Activated T-helper 2 cell treated with anti-CD3 and anti-CD28 coated beads, Interferon-gamma antibody, Interleukin-2, Interleukin-4, amounts not matched to agents 10 μg/mL and 5 μg/mL and 100 μg/mL, durations not matched to agents 14 hours and 24 hours and 36 hours (primary cell): ENCODE results near the gene PTRH2. TPM values are rescaled to one million over a fixed set of nuclear protein-coding genes. Genes with fewer than 3 reads are reported as not detected.

Experiments
- DNase-seq: peaks from one replicate; pipeline ENCODE4 v3.0.0; 2021; ENCODE audit warnings: low spot score
- H3K27ac Mint-ChIP-seq: one replicate; pipeline ENCODE4 v1.8.0; 2021; ENCODE audit warnings: mixed read lengths
- H3K27me3 Mint-ChIP-seq: one replicate; pipeline ENCODE4 v1.8.0; 2021; ENCODE audit warnings: low read depth, mixed read lengths
- H3K36me3 Mint-ChIP-seq: one replicate; pipeline ENCODE4 v1.8.0; 2021; ENCODE audit warnings: low read depth, mixed read lengths
- H3K4me1 Mint-ChIP-seq: one replicate; pipeline ENCODE4 v1.8.0; 2021; ENCODE audit warnings: low read depth, mixed read lengths
- H3K4me3 Mint-ChIP-seq: one replicate; pipeline ENCODE4 v1.8.0; 2021; ENCODE audit warnings: low read depth, mild to moderate bottlenecking, moderate library complexity, mixed read lengths
- H3K9me3 Mint-ChIP-seq: one replicate; pipeline ENCODE4 v1.8.0; 2021; ENCODE audit warnings: mixed read lengths
- intact Hi-C: fragments of 100-400 bp; cut with micrococcal nuclease; formaldehyde crosslinking; loops from one replicate; pipeline ENCODE4 v1.15.1; 2023
- total RNA-seq: library from RNA; stranded (reverse); gene quantifications from 2 replicates; pipeline ENCODE4 v1.2.3, GENCODE V29; 2022

PTRH2 gene
- total RNA-seq, 1 donor from 2014 or later: 50.3 TPM

GRCh38 chr17:59711936-59712335, 4.7 kb upstream of the PTRH2 start:
- no peak overlapping the region for H3K27ac Mint-ChIP-seq
- H3K36me3 Mint-ChIP-seq: peaks cover 21% of the 10 kb centered on the region
- no peak for DNase-seq
- intact Hi-C loops: no loop called here
- H3K4me3 Mint-ChIP-seq: no peak overlapping the region
- H3K27me3 Mint-ChIP-seq: no peaks in the 10 kb centered on the region
- H3K9me3 Mint-ChIP-seq: no peaks in the 10 kb centered on the region
- H3K4me1 Mint-ChIP-seq: peaks cover 25% of the 10 kb centered on the region

GRCh38 chr17:59707971-59708430, 771 bp upstream of the PTRH2 start:
- Mint-ChIP-seq H3K27ac (peak overlapping the region; percentile 85), H3K4me1 (peaks cover 45% of the 10 kb centered on the region), H3K27me3 (no peaks in the 10 kb centered on the region), H3K9me3 (no peaks in the 10 kb centered on the region), H3K36me3 (peaks cover 46% of the 10 kb centered on the region), H3K4me3 (peak overlapping the region; percentile 95)
- no peak for DNase-seq
- intact Hi-C loops: loop anchor here (1.0 to 5.0 kb wide), 7 partner anchors 44 to 256 kb away; partner anchors contain the start of genes CLTC, DHX40 and RNFT1

GRCh38 chr17:59702304-59702703, 4.9 kb downstream of the PTRH2 start:
- peaks cover 67% of the 10 kb centered on the region for H3K36me3 Mint-ChIP-seq
- no peak overlapping the region for H3K27ac Mint-ChIP-seq
- H3K9me3 Mint-ChIP-seq: no peaks in the 10 kb centered on the region
- DNase-seq: no peak
- H3K27me3 Mint-ChIP-seq: no peaks in the 10 kb centered on the region
- intact Hi-C loops: no loop called here
- no peak overlapping the region for H3K4me3 Mint-ChIP-seq
- H3K4me1 Mint-ChIP-seq: peaks cover 65% of the 10 kb centered on the region

- H3K27ac Mint-ChIP-seq: no peak overlapping the region
- peaks cover 58% of the 10 kb centered on the region for H3K4me1 Mint-ChIP-seq
- DNase-seq: no peak
- no peak overlapping the region for H3K4me3 Mint-ChIP-seq
- H3K27me3 Mint-ChIP-seq: no peaks in the 10 kb centered on the region
- peaks cover 68% of the 10 kb centered on the region for H3K36me3 Mint-ChIP-seq
- H3K9me3 Mint-ChIP-seq: no peaks in the 10 kb centered on the region
- intact Hi-C loops: no loop called here
Observed at GRCh38 chr17:59699786-59700185, 7.4 kb downstream of the PTRH2 start.

GRCh38 chr17:59699218-59699617, 8.0 kb downstream of the PTRH2 start:
- no peaks in the 10 kb centered on the region for H3K9me3 Mint-ChIP-seq
- no peaks in the 10 kb centered on the region for H3K27me3 Mint-ChIP-seq
- intact Hi-C loops: no loop called here
- no peak overlapping the region for H3K27ac Mint-ChIP-seq
- H3K4me1 Mint-ChIP-seq: peaks cover 56% of the 10 kb centered on the region
- H3K4me3 Mint-ChIP-seq: no peak overlapping the region
- no peak for DNase-seq
- H3K36me3 Mint-ChIP-seq: peaks cover 69% of the 10 kb centered on the region

GRCh38 chr17:59698143-59698542, 9.1 kb downstream of the PTRH2 start:
- no peaks in the 10 kb centered on the region for H3K27me3 Mint-ChIP-seq
- peak overlapping the region; percentile 47 for H3K27ac Mint-ChIP-seq
- intact Hi-C loops: no loop called here
- no peak overlapping the region for H3K4me3 Mint-ChIP-seq
- H3K9me3 Mint-ChIP-seq: no peaks in the 10 kb centered on the region
- peaks cover 76% of the 10 kb centered on the region for H3K36me3 Mint-ChIP-seq
- no peak for DNase-seq
- H3K4me1 Mint-ChIP-seq: peaks cover 52% of the 10 kb centered on the region

- intact Hi-C loops: no loop called here
- DNase-seq: no peak
- H3K27ac Mint-ChIP-seq: no peak overlapping the region
- H3K9me3 Mint-ChIP-seq: no peaks in the 10 kb centered on the region
- peaks cover 88% of the 10 kb centered on the region for H3K36me3 Mint-ChIP-seq
- H3K4me1 Mint-ChIP-seq: peaks cover 43% of the 10 kb centered on the region
- no peaks in the 10 kb centered on the region for H3K27me3 Mint-ChIP-seq
- H3K4me3 Mint-ChIP-seq: no peak overlapping the region
Observed at GRCh38 chr17:59696682-59697277, 10.4 kb downstream of the PTRH2 start.

- no peaks in the 10 kb centered on the region for H3K9me3 Mint-ChIP-seq
- H3K4me3 Mint-ChIP-seq: no peak overlapping the region
- DNase-seq: no peak
Observed at GRCh38 chr17:59695945-59696681, 11.1 kb downstream of the PTRH2 start.

GRCh38 chr17:59694344-59694743, 12.9 kb downstream of the PTRH2 start:
- Mint-ChIP-seq H3K27ac (peak overlapping the region; percentile 7), H3K4me3 (no peak overlapping the region), H3K9me3 (no peaks in the 10 kb centered on the region), H3K27me3 (no peaks in the 10 kb centered on the region), H3K4me1 (peaks cover 31% of the 10 kb centered on the region), H3K36me3 (peaks cover 94% of the 10 kb centered on the region)
- intact Hi-C loops: no loop called here
- DNase-seq: no peak

More at GRCh38 chr17:59695945-59696681, 11.1 kb downstream of the PTRH2 start:
- intact Hi-C loops: no loop called here
- Mint-ChIP-seq H3K27ac (no peak overlapping the region), H3K4me1 (peaks cover 43% of the 10 kb centered on the region), H3K36me3 (peaks cover 92% of the 10 kb centered on the region), H3K27me3 (no peaks in the 10 kb centered on the region)

- Mint-ChIP-seq H3K4me3 (no peak overlapping the region), H3K4me1 (peaks cover 25% of the 10 kb centered on the region), H3K36me3 (peaks cover 91% of the 10 kb centered on the region), H3K27me3 (no peaks in the 10 kb centered on the region), H3K9me3 (no peaks in the 10 kb centered on the region), H3K27ac (no peak overlapping the region)
- intact Hi-C loops: no loop called here
- DNase-seq: no peak
Observed at GRCh38 chr17:59693582-59693981, 13.6 kb downstream of the PTRH2 start.

- DNase-seq: no peak
- Mint-ChIP-seq H3K4me3 (no peak overlapping the region), H3K4me1 (peaks cover 10% of the 10 kb centered on the region), H3K27ac (no peak overlapping the region), H3K36me3 (peaks cover 85% of the 10 kb centered on the region), H3K27me3 (no peaks in the 10 kb centered on the region), H3K9me3 (no peaks in the 10 kb centered on the region)
- intact Hi-C loops: no loop called here
Observed at GRCh38 chr17:59688496-59688895, 18.7 kb downstream of the PTRH2 start.

- Mint-ChIP-seq H3K36me3 (peaks cover 85% of the 10 kb centered on the region), H3K27ac (no peak overlapping the region), H3K4me1 (peaks cover 10% of the 10 kb centered on the region), H3K27me3 (no peaks in the 10 kb centered on the region), H3K9me3 (no peaks in the 10 kb centered on the region), H3K4me3 (no peak overlapping the region)
- intact Hi-C loops: no loop called here
- no peak for DNase-seq
Observed at GRCh38 chr17:59688008-59688407, 19.2 kb downstream of the PTRH2 start.

GRCh38 chr17:59684967-59685366, 22.3 kb downstream of the PTRH2 start:
- H3K9me3 Mint-ChIP-seq: no peaks in the 10 kb centered on the region
- H3K27ac Mint-ChIP-seq: no peak overlapping the region
- H3K4me3 Mint-ChIP-seq: no peak overlapping the region
- H3K36me3 Mint-ChIP-seq: peaks cover 84% of the 10 kb centered on the region
- intact Hi-C loops: no loop called here
- peaks cover 6% of the 10 kb centered on the region for H3K4me1 Mint-ChIP-seq
- no peaks in the 10 kb centered on the region for H3K27me3 Mint-ChIP-seq
- DNase-seq: no peak
